HK-2 (cell line): ENCODE data around the gene PATJ.
"Not testable (repeated sequence)": the region's sequence is repeated elsewhere in the genome, so short reads cannot be mapped to it uniquely, and the experiment has no call there.

Experiments
- DNase-seq: peaks from one replicate; pipeline ENCODE4 v3.0.0-alpha.2; 2018; ENCODE audit not compliant: unreplicated experiment

PATJ gene

GRCh38 chr1:62209931-62210595 is 467.8 kb downstream of the PATJ start:
- DNase-seq: no peak

- no peak for DNase-seq
These were observed 468.7 kb downstream of the PATJ start for GRCh38 chr1:62210960-62211359.

- DNase-seq: no peak
These were observed 470.1 kb downstream of the PATJ start for GRCh38 chr1:62212411-62212810.

GRCh38 chr1:62213075-62213914 is 471.0 kb downstream of the PATJ start:
- DNase-seq: no peak

GRCh38 chr1:62218604-62219003 is 476.3 kb downstream of the PATJ start:
- no peak for DNase-seq

GRCh38 chr1:62220456-62220855 is 478.2 kb downstream of the PATJ start:
- not testable (repeated sequence) for DNase-seq

- no peak for DNase-seq
These were observed 478.9 kb downstream of the PATJ start for GRCh38 chr1:62221171-62221570.

- no peak for DNase-seq
These were observed 480.0 kb downstream of the PATJ start for GRCh38 chr1:62222321-62222720.

- DNase-seq: no peak
These were observed 481.9 kb downstream of the PATJ start for GRCh38 chr1:62224182-62224581.

- no peak for DNase-seq
These were observed 485.2 kb downstream of the PATJ start for GRCh38 chr1:62227496-62227895.
